Esophagus muscularis mucosa (tissue), 4 donors: ENCODE measurements around the gene FAM135A. TPM values are rescaled to one million over a fixed set of nuclear protein-coding genes. Genes with fewer than 3 reads are reported as not detected.
"Not testable (repeated sequence)": the region's sequence is repeated elsewhere in the genome, so short reads cannot be mapped to it uniquely, and the experiment has no call there.

Source experiments
- DNase-seq: peaks from one replicate; pipeline ENCODE4 v3.0.0-alpha.2; 2017; ENCODE audit errors: extremely low spot score
- H3K27ac ChIP-seq, 4 donors: fragments of 200-600 bp; sonication (generic); replicated peaks in 1 of 4; 1 replicate in 3 of 4; 2 replicates in 1 of 4; pipeline ENCODE4 v1.5.1; 2016 to 2019; ENCODE audit warnings: mild to moderate bottlenecking in 1 of 4
- H3K27me3 ChIP-seq, 4 donors: fragments of 200-600 bp; sonication (generic); one replicate each; pipeline versions ENCODE4 v1.5.1 to v1.6.0; 2016 to 2019
- H3K36me3 ChIP-seq, 4 donors: fragments of 200-600 bp; sonication (generic); one replicate each; pipeline ENCODE4 v1.5.1; 2016 to 2019
- H3K4me1 ChIP-seq, 4 donors: fragments of 200-600 bp; sonication (generic); one replicate each; pipeline ENCODE4 v1.5.1; 2016 to 2019
- H3K4me3 ChIP-seq, 4 donors: fragments of 200-600 bp; sonication (generic); 1 replicate in 2 of 4; 2 replicates in 2 of 4; pipeline ENCODE4 v1.5.1; 2016 to 2019; ENCODE audit warnings: mild to moderate bottlenecking in 4 of 4, moderate library complexity in 1 of 4
- H3K9me3 ChIP-seq, 4 donors: fragments of 200-600 bp; sonication (generic); 1 replicate in 3 of 4; 2 replicates in 1 of 4; pipeline ENCODE4 v1.5.1; 2016 to 2019
- EP300 ChIP-seq: sonication (generic); formaldehyde crosslinking; IDR thresholded peaks from one replicate; pipeline ENCODE4 v1.6.1; 2017; ENCODE audit warnings: antibody characterized with exemption
- POLR2A ChIP-seq: fragments of 450-650 bp; IDR thresholded peaks from one replicate; pipeline ENCODE4 v1.6.1; 2017; ENCODE audit warnings: antibody characterized with exemption, moderate library complexity, mild to moderate bottlenecking, low read depth
- POLR2AphosphoS5 ChIP-seq, 2 donors: sonication (generic); formaldehyde crosslinking; IDR thresholded peaks; one replicate each; pipeline ENCODE4 v1.6.1; 2017; ENCODE audit warnings: antibody characterized with exemption in 2 of 2
- WGBS: methylation state at CpG from one replicate; pipeline ENCODE4 v1.1.5; 2018; 5-methylcytosine and 5-hydroxymethylcytosine counted together
- intact Hi-C: fragments of 100-400 bp; cut with DNase I; formaldehyde crosslinking; loops from one replicate; pipeline ENCODE4 v1.15.1; 2023
- total RNA-seq, 4 donors: library from RNA; depleted of rRNA; stranded (reverse); fragments of >200 nt; gene quantifications; one replicate each; pipeline versions ENCODE4 v1.1.0 to v1.2.1, GENCODE V29; 2016
- TF ChIP-seq, protein P1 (sequence below), 3 experiments: fragments of 200-600 bp in 2 of 3; fragments of 450-650 bp in 1 of 3; sonication (generic) in 2 of 3; IDR thresholded peaks; one replicate each; pipeline ENCODE4 v1.5.1; 2017 to 2019; ENCODE audit warnings: antibody characterized with exemption in 3 of 3, mild to moderate bottlenecking in 2 of 3, moderate library complexity in 1 of 3

FAM135A gene
- total RNA-seq, 4 donors from 2014 or later = 14.8 to 21.3 (median 19.8) TPM

DNA sequence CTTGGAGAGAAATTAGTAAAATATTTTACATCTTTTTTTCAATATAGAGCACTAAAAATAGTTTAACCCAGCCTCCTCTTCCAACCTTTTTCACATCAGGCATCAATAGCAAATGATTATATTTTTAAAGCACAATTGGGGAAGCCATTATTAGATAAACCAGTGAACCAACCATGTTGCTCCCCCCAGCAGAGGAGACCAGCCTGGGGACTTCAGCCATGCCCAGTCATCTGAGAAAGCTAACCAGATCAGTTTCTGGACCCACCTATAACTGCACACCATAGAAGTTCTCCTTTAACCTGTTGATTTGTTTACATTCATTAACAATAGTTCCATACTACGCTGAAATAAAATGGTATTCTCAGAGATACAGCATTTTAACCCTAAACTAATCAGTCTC is 139.7 kb downstream of the FAM135A start:
- no peaks in the 10 kb centered on the region for H3K9me3 ChIP-seq
- 97% methylated on average over 1 of the region's 1 CpG for WGBS
- H3K4me3 ChIP-seq = no peak overlapping the region
- TF ChIP-seq EP300 (no peak), POLR2AphosphoS5 (IDR thresholded peaks at IDR 0.05) (no peak), POLR2A (no peak)
- TF ChIP-seq, protein P1, sequence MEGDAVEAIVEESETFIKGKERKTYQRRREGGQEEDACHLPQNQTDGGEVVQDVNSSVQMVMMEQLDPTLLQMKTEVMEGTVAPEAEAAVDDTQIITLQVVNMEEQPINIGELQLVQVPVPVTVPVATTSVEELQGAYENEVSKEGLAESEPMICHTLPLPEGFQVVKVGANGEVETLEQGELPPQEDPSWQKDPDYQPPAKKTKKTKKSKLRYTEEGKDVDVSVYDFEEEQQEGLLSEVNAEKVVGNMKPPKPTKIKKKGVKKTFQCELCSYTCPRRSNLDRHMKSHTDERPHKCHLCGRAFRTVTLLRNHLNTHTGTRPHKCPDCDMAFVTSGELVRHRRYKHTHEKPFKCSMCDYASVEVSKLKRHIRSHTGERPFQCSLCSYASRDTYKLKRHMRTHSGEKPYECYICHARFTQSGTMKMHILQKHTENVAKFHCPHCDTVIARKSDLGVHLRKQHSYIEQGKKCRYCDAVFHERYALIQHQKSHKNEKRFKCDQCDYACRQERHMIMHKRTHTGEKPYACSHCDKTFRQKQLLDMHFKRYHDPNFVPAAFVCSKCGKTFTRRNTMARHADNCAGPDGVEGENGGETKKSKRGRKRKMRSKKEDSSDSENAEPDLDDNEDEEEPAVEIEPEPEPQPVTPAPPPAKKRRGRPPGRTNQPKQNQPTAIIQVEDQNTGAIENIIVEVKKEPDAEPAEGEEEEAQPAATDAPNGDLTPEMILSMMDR (IDR thresholded peaks at IDR 0.05) = no peak
- no peaks in the 10 kb centered on the region for H3K27me3 ChIP-seq
- no peak overlapping the region for H3K27ac ChIP-seq
- peaks cover 0 to 13% (median 6%) of the 10 kb centered on the region in 4 donors for H3K36me3 ChIP-seq
- intact Hi-C loops = no loop called here
- no peak for DNase-seq
- H3K4me1 ChIP-seq = peaks cover 0 to 4% (median 2%) of the 10 kb centered on the region in 4 donors

- H3K36me3 ChIP-seq = peaks cover 0 to 19% (median 0%) of the 10 kb centered on the region in 4 donors
- no peak overlapping the region for H3K27ac ChIP-seq
- TF ChIP-seq, protein P1 (IDR thresholded peaks at IDR 0.05) = no peak
- TF ChIP-seq EP300 = no peak
- TF ChIP-seq POLR2A = no peak
- no peak for TF ChIP-seq POLR2AphosphoS5 (IDR thresholded peaks at IDR 0.05)
- H3K4me3 ChIP-seq = no peak overlapping the region
- H3K9me3 ChIP-seq = no peaks in the 10 kb centered on the region
- 86% methylated on average over 1 of the region's 1 CpG for WGBS
- no peaks in the 10 kb centered on the region for H3K27me3 ChIP-seq
- peaks cover 0 to 3% (median under 1%) of the 10 kb centered on the region in 4 donors for H3K4me1 ChIP-seq
- no peak for DNase-seq
- intact Hi-C loops = no loop called here
Observed at GRCh38 chr6:70557998-70558397, 144.7 kb downstream of the FAM135A start.

DNA sequence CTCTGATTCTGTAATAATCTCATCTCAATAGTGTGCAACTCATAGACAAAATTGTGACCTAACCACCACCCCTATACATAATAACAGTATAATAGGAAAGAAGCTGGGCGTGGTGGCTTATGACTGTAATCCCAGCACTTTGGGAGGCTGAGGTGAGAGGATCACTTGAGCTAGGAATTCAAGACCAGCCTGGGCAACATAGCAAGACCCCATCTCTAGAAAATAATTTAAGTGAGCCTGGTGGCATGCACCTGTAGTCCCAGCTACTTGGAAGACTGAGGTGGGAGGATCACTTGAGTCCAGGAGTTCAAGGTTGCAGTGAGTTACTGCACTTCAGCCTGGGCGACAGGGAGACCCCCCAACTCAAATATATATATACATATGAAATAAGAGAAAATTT is 149.1 kb downstream of the FAM135A start:
- peaks cover 3 to 11% (median 8%) of the 10 kb centered on the region in 4 donors for H3K4me1 ChIP-seq
- H3K27ac ChIP-seq, H3K9me3 ChIP-seq, H3K4me3 ChIP-seq, H3K27me3 ChIP-seq, DNase-seq, intact Hi-C loops: not testable (repeated sequence)
- 88% methylated on average over 2 of the region's 2 CpGs for WGBS
- peaks cover 0 to 12% (median 0%) of the 10 kb centered on the region in 4 donors for H3K36me3 ChIP-seq

GRCh38 chr6:70563530-70563929 is 150.2 kb downstream of the FAM135A start:
- H3K4me3 ChIP-seq = no peak overlapping the region
- H3K27ac ChIP-seq = no peak overlapping the region
- no peaks in the 10 kb centered on the region for H3K27me3 ChIP-seq
- no peak for TF ChIP-seq POLR2A
- TF ChIP-seq, protein P1 (IDR thresholded peaks at IDR 0.05) = no peak
- TF ChIP-seq EP300 = no peak
- no peak for TF ChIP-seq POLR2AphosphoS5 (IDR thresholded peaks at IDR 0.05)
- 71% methylated on average over 6 of the region's 6 CpGs for WGBS
- no peak for DNase-seq
- peaks cover 3 to 19% (median 14%) of the 10 kb centered on the region in 4 donors for H3K4me1 ChIP-seq
- intact Hi-C loops = no loop called here
- no peaks in the 10 kb centered on the region for H3K9me3 ChIP-seq
- peaks cover 0 to 7% (median 0%) of the 10 kb centered on the region in 4 donors for H3K36me3 ChIP-seq

DNA sequence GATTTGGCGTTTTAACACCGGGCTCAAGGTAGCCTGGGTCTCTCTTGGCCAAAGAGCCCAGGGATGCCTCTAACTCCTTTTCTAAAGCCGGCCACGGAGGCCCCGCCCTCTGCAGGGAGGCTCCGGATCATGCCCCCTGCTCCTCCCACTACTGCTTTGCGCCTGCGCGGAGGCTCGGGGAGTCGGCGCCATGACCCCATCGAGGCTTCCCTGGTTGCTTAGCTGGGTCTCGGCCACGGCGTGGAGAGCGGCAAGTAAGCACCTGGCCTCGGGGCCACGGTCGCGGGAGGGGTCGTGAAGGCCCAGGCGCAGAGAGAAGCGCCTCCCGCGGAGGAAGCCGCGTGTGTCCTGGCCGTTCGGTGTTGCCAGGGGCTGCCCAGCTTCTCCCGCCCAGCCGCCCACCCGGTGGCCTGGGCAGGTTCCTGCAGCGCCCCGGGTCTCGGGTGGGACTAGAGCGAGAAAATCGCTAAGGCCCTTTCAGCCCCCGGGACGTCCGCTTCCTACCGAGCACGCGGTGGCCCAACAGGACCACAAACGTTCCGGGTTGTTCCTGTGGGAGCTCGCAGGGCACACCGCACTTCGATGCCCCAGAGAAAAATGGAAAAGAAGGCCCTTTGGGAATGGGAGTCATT is 153.6 kb downstream of the FAM135A start, which contains the start of gene SDHAF4:
Gene SDHAF4, plus strand, starts transcription at position 180 of the 632 bp plus-strand sequence. Its CDS starts 11 bp downstream, at position 191.
- under 1% methylated on average over 25 of the region's 49 CpGs for WGBS
- peaks cover 3 to 19% (median 14%) of the 10 kb centered on the region in 4 donors for H3K4me1 ChIP-seq
- TF ChIP-seq POLR2AphosphoS5 (IDR thresholded peaks at IDR 0.05) (peak; percentile 86 to 88), EP300 (no peak)
- TF ChIP-seq, protein P1 (IDR thresholded peaks at IDR 0.05) = peak in 2 of 3 experiments; percentile 11 to 26
- no peaks in the 10 kb centered on the region for H3K36me3 ChIP-seq
- DNase-seq = peak; percentile 97
- intact Hi-C loops = loop anchor here (5.0 kb wide), 1 partner anchor 100 kb away; the partner anchor contains the start of gene SMAP1
- H3K27me3 ChIP-seq = no peaks in the 10 kb centered on the region
- no peaks in the 10 kb centered on the region for H3K9me3 ChIP-seq
- peak within 1 kb of the TSS; percentile 86 to 89 (median 88) for H3K27ac ChIP-seq
- H3K4me3 ChIP-seq = peak within 1 kb of the TSS; percentile 75 to 96 (median 91)
